HG02938 (cell line): ENCODE measurements around the gene THEM5.
"Not testable (repeated sequence)": the region's sequence is repeated elsewhere in the genome, so short reads cannot be mapped to it uniquely, and the experiment has no call there.

Experiments
- ATAC-seq: cut with Tn5 transposase; IDR thresholded peaks from one replicate; pipeline ENCODE4 v1.9.1; 2021; ENCODE audit warnings: mild to moderate bottlenecking, moderate library complexity; ENCODE audit not compliant: unreplicated experiment

The THEM5 gene

DNA sequence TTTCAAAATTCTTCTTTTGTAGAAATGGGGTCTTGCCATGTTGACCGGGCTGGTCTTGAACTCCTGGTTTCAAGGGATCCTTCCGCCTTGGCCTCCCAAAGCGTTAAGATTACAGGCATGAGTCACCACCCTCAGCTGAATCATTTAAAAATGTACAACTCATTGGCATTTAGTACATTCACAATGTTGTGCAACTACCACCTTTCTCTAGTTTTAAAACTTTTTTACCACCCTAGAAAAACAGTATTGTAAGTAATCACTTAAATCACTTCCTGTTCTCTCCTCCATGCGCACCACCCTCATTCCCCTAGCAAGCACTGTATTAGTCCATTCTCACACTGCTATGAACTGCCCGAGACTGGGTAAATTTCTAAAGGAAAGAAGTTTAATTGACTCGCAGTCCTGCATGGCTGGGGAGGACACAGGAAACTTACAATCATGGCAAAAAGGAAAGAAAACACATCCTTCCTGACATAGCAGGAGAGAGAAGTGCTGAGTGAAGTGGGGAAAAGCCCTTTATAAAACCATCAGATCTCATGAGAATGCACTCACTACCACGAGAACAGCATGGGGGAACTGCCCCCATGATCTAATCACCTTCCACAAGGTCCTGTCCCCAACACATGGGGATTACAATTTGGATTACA, 14.4 kb upstream of the THEM5 start:
- ATAC-seq = no peak

- ATAC-seq = no peak
These were observed 13.8 kb upstream of the THEM5 start for GRCh38 chr1:151867321-151867720.

DNA sequence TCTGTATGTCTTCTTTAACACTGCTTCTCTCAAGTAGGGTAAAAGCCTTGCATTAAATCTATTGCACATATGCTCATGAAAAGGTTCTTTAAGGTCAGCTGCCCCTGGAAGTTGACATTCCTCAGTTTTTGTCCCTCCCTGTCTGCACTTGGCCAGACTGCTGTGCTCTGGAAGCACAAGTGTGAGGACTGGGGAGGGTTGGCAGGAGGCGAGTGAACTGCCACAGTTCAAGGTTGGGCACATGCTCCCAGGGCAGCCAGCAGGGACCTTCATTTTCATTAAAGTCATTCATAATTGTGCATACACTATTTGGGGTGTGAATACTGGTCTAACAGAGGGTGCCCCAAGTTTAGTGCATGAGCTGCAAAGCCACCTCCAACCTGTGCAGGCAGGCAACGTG, 10.9 kb upstream of the THEM5 start:
- no peak for ATAC-seq

GRCh38 chr1:151862604-151863003, 9.1 kb upstream of the THEM5 start:
- ATAC-seq = no peak

- ATAC-seq = no peak
These were observed 7.1 kb upstream of the THEM5 start for GRCh38 chr1:151860504-151861187.

- no peak for ATAC-seq
These were observed 6.4 kb upstream of the THEM5 start for GRCh38 chr1:151859891-151860293.

GRCh38 chr1:151858886-151859665, 5.6 kb upstream of the THEM5 start:
- no peak for ATAC-seq

DNA sequence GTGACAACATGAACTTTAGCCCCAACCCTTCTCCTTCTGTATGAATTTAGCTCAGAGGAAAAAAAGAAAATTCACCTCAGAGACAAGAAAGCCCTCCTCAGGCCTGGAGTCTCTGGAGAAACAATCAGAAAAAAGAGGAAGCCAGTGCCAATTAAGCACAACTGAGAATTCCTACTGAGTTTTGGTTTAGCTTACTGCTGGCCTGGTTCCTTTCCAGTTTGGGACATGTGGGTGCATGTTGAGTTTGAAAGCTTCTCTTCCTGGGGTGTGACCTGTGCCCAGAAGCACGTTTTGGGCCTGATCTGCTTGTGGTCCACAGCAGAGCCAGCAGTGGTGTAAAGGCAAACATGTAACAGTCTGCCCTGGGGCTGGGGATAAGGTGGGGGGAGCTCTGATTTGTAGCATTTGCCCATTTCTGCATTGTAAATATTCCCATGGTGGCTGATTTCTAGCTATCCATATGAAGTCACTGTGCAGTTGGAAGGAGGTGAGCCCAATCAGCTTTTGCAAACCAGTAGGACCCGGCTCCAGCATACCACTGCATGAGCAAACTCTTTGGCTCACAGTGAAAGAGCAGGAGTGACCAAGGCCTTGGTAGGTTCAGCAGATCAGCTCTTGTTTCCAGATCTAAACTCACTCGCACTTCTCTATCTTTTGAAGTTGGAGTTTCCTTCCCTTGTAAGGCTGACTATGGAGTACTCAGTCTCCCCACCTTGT, 4.7 kb upstream of the THEM5 start:
- no peak for ATAC-seq

- no peak for ATAC-seq
These were observed 2.4 kb upstream of the THEM5 start for GRCh38 chr1:151855933-151856332.

DNA sequence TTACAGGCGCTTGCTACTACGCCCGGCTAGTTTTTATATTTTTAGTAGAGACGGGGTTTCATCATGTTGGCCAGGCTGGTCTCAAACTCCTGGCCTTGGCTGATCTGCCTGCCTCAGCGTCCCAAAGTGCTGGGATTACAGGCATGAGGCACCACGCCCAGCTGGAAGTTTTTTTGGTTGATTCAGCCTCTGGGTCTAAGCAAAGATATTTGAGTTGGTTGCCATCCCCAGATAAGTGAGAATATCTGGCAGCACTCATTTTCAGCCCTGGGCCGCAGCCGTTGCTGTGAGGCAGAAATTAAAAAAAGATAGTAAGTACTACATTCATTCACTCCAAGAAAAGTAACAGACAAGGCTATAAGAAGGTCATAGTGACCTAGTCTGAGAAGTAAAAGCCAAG, 2.0 kb upstream of the THEM5 start:
- ATAC-seq = not testable (repeated sequence)

- no peak for ATAC-seq
These were observed 1.1 kb upstream of the THEM5 start for GRCh38 chr1:151854658-151855057.

GRCh38 chr1:151852733-151853132, 779 bp downstream of the THEM5 start:
- no peak for ATAC-seq

DNA sequence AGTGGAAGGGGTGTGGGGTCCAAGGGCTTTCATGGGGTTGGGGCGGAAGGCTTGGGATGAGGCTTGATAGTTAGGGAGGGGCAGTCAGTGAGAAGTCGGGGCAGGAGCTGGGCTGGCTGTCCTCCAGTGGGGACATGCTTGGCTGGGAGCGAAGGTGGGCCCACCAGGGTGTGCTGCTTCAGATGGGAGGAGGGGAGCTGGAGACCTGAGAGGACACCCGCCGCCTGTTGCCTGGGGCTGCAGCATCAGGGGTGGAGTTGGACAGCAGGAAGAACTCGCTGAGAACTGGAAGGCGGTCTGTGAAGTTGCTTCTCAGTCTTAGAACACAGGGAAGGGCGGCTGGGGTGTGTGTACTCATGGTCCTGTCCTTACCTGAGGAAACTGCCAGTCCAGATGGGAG, 1.6 kb downstream of the THEM5 start:
- ATAC-seq = no peak

DNA sequence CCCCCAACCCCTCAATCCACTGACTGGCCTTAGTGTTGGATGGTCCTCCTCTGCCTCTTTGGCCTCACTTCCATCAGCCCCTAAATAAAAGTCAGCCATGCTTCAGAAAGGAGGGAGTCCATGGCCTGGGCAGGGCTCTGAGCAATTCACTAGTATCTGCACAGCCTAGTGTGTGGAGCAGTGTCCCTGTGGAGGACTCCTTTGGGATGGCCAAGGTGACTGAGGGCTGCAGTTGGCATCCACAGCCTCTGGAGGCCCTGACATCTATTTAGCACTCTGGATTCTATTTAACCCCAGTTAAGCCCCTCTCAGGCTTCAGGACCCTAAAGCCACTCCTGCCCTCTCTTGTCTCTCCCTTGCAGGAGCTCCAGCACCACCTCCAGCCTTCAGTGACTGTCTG, 3.6 kb downstream of the THEM5 start:
- no peak for ATAC-seq

GRCh38 chr1:151849126-151849525, 4.4 kb downstream of the THEM5 start:
- no peak for ATAC-seq

DNA sequence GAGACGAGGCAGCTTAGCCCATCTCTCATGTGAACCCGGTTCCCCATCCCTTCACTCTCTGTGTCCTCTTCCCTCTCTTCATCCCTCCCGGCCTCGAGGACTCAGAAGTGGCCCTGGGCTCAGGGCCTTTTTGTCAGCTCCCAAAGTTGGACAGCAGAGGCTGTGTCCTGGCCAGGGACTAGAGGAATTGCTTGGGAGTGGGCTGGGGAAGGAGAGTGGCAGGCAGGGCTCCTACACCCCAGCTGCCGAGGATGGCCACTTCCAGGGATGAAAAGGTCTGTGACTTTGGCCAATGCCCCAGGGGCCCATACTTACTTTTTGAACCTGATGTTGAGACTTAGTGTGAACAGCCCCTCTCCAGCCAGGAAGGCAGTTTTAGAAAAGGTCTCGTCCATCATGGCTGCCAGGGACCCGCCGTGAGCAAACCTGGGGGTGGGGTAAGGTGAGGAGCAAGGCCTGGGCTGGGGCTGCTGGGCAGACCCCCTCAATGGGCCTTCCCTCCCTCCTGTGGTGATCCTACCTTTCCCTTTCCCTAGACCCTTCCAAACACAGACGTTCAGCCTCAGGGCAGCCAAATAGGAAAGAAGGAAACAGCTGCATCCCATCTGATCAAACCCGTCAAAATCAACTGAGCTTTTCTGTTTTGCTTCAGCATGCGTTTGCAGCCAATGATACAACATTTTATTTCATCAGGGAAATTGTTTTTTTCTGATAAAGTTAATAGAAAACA, 5.5 kb downstream of the THEM5 start:
- ATAC-seq = no peak

- ATAC-seq = no peak
These were observed 6.8 kb downstream of the THEM5 start for GRCh38 chr1:151846686-151847237.

GRCh38 chr1:151846062-151846568, 7.4 kb downstream of the THEM5 start:
- no peak for ATAC-seq

DNA sequence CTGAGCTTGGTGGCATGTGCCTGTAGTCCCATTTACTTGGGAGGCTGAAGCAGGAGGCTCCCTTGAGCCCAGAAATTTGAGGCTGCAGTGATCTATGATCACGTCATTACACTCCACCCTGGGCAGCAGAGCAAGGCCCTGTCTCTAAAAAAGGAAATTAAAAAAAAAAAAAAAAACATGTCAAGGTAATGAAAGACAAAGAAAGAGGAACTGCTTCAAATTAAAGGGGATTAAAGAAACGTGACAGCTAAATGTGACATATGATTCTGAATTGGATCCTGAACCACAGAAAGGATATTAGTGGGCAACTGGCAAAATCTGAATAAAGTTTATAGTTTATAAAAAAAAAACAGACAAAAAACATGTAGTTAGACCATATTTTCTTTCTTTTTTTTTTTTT, 10.1 kb downstream of the THEM5 start:
- no peak for ATAC-seq

GRCh38 chr1:151841141-151841540, 12.4 kb downstream of the THEM5 start:
- no peak for ATAC-seq
